Stimulated activated CD8-positive, alpha-beta memory T cell treated with anti-CD3 and anti-CD28 coated beads, Interleukin-7, amount 100 ng/mL, for 1 hour (primary cell): Measurements from ENCODE around the gene ZSCAN16.

Experiments
- DNase-seq, 2 donors: peaks; one replicate each; pipeline ENCODE4 v3.0.0-alpha.2; 2020; ENCODE audit warnings: low read depth in 2 of 2

The ZSCAN16 gene

GRCh38 chr6:28134015-28134414 lies 9.6 kb downstream of the ZSCAN16 start:
- DNase-seq = no peak

DNA sequence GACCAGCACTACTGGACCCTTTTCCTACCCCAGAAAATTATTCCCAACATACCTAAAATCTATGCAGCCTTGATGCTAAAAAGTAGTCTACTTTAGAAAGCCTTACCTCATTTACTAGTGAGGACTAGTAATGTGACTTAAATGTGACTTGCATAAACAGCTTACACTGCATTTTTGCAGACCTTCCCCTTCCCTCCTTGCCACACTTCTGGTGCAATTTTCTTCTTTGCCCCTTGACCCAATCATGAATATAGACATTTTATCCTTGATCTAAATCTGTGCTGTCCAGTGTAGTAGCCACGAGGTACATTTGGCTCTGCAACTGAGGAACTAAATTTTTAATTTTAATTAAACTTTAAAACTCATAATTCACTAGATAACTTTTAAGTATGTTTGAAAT lies 10.3 kb downstream of the ZSCAN16 start:
- DNase-seq = no peak

DNA sequence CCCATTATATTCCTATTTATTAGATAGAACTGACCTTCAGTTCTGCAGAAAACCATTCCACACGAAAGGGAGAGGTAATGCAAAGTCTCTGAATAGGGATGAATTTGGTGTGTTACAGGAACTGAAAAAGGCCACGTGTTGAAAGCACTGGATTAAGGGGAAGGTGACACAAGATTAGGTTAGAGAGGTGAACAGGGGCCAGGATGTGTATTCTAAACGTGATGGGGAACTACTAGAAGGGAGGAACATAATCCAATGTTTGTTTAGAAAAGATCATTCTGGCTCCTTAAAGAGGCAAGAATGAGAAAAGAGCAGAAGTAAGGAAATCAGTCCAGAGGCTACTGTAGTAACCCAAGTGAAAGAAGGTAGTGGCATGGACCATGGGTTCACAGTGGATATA lies 11.0 kb downstream of the ZSCAN16 start:
- DNase-seq = no peak

- peak; percentile 49 to 57 for DNase-seq
These were observed 12.4 kb downstream of the ZSCAN16 start for GRCh38 chr6:28136585-28137504.

DNA sequence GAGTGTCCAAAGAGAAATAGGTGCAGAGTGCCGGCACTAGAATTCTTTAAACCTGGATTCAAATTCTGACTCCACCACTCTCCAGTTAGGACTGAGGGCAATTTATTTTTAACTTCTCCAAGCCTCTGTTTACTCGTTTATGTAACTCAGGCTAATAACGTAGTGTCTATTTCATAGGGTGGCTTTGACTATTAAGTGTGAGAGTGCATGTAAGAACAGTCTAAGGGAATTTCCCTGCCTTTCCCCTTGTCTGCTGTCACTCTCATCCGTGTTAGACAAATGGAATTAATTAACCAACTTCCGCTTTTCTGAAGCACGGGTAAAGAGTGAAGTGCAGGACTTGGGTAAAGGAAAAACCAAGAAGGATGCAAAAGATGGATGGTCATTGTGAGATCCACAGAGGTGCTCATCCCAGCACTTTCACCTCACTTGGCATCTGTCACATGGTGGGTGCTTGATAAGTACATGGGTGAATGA lies 13.1 kb downstream of the ZSCAN16 start:
- no peak for DNase-seq

GRCh38 chr6:28139860-28140543 lies 15.6 kb downstream of the ZSCAN16 start:
- no peak for DNase-seq

GRCh38 chr6:28140616-28141015 lies 16.2 kb downstream of the ZSCAN16 start:
- DNase-seq = no peak

- DNase-seq = peak; percentile 54 to 55
These were observed 17.3 kb downstream of the ZSCAN16 start, which contains the start of gene ZKSCAN8 for GRCh38 chr6:28141500-28142329. Gene ZKSCAN8, plus strand, starts transcription at chr6:28141883. Its CDS starts 6,525 bp downstream, at chr6:28148408.

DNA sequence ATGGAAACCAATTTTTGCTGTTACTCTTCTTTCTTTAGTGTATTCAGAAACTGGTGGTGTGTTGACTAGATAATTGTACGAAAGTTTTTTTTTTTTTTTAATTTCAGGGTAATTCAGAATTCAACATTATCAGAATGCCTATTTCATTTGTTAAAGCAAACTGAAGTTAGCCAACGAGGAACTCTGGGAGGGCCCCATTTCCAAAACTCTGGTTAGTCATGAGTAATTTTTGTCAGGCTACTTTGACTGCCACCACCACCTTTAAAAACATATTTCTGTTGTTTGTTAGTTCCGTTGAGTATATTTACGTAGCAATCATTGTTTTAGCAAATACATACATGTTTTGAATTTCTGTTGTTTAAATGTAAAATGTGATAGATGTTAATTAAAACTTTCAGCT lies 18.0 kb downstream of the ZSCAN16 start:
- no peak for DNase-seq

GRCh38 chr6:28145231-28145630 lies 20.8 kb downstream of the ZSCAN16 start:
- DNase-seq = no peak

DNA sequence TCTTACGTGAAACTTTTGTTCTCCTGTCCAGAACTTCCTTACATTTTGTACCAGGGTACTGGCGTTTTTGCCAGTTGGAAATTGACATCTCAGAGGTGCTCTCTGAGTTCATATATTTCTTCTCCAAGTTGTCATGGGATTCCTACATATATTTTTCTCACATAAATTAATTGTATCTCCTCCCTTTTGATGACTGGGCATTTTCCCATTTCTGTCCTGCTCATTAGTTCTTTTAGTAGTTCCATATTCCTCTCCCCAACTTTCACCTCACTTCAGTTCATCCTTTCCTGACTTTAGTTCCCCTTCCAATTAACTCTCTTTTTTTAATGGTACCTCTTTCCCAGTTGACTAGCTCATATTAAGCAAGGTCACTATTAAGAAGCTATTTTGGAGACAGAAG lies 28.1 kb downstream of the ZSCAN16 start:
- DNase-seq = no peak

- no peak for DNase-seq
These were observed 29.1 kb downstream of the ZSCAN16 start for GRCh38 chr6:28153546-28153945.

DNA sequence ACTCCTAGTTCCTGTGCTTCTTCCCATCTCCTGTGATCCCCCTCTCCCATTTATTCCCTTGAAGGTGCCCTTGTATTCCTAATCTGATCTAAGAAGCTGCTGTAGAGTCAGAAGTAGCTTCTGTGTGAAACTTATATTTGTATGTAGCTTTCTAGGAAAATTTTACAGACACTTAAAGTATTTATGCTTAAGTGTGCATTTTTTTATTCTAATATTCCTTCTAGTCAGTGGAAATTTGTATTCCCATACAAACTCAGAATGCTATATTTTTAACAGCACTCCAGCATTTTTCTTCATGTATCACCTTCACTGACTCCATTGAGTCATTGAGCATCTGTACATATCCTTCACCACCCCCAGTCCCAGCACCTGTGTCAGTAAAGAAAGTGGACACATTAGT lies 29.9 kb downstream of the ZSCAN16 start:
- no peak for DNase-seq

DNA sequence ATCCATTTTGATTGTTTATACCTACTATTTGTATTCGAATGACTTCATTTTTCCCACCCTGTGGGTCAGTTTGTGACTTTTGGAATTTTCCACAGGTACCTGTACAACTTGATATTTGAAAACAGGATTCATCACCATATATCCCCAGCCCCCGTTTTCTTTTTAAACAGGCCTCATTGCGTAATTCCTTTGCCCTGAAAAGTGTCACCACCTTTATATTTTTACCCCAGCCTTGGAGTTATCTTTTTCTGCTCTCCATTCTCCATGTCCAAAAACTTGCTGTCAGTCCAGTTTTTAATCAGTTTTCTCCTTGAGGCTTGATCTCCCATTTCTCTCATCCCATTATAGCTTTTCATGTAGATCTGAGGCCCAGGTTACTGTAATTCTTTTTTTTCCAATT lies 33.9 kb downstream of the ZSCAN16 start:
- DNase-seq = no peak

- no peak for DNase-seq
These were observed 34.7 kb downstream of the ZSCAN16 start for GRCh38 chr6:28159029-28159607.

GRCh38 chr6:28160233-28160632 lies 35.8 kb downstream of the ZSCAN16 start:
- DNase-seq = no peak

DNA sequence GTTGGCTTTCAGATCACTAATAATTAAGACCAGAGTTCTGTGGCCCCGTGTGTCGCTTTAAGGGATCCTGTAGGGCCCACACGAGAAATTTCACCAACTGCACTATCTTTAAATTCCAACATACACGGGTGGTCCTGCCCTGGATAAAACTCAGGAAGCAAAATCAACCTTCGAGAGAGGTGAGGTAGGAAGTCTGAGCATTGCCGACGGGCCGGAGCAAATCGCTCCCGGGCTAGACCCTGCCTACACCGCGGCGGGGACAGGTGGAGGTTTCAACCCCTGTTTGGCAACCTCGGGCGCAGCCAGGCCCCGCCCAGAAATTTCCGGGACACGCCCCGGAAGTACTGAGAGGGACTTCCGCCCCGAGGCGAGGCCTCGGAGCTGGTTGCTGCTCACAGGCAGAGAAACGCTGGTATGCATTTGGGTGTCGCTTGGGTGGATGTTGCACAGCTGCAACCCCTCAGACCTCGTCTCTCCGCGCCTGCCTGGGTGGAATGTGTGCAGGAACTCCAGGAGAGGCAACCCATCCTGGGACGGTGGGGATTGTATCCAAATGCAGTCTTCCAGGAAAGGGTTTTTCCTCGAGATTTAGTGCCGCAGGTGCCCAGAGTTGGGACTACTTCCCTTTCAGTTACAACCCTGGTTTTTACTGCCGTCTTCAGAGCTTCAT lies 37.1 kb downstream of the ZSCAN16 start:
- DNase-seq = peak; percentile 65 to 73

- DNase-seq = no peak
These were observed 41.2 kb downstream of the ZSCAN16 start for GRCh38 chr6:28165563-28165962.

GRCh38 chr6:28167068-28167467 lies 42.7 kb downstream of the ZSCAN16 start:
- no peak for DNase-seq

- no peak for DNase-seq
These were observed 43.5 kb downstream of the ZSCAN16 start for GRCh38 chr6:28167926-28168325.

- DNase-seq = no peak
These were observed 46.9 kb downstream of the ZSCAN16 start for GRCh38 chr6:28171271-28171670.
